ENCODE results near the gene ETS1. TPM values are rescaled to one million over a fixed set of nuclear protein-coding genes. Genes with fewer than 3 reads are reported as not detected.

Gene ETS1
- polyA plus RNA-seq, 1 donor from 2014 or later = 0.42 TPM

DNA sequence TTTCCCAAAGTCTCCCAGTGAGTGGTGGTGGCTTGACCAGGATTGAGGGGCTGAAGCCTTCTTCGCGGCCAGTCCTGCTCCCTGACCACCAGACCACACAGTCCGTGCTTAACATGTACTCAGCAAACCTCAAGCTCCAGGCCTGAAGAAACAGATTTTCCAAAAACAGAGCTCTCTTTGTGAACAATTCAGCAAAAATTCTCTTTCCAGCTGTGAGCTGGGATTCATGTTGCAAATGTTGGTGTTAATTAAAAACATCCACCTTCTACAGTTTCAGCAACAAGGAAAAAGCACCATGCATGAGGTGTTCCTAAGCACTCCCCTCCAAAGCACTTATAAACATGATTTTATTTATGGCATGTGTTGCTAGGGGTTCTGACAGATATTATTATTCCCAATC is 129.5 kb downstream of the ETS1 start:
- no peak overlapping the region for H3K4me2 ChIP-seq (ENCODE audit: low read length)
- no peaks in the 10 kb centered on the region for H3K27me3 ChIP-seq (ENCODE audit: insufficient read depth, low read depth, low read length)
- no peaks in the 10 kb centered on the region for H4K20me1 ChIP-seq (ENCODE audit: insufficient read depth)
- TF ChIP-seq POLR2AphosphoS5 (IDR thresholded peaks at IDR 0.05) (no peak), RAD21 (conservative IDR thresholded peaks at IDR 0.05) (no peak), SMC3 (conservative IDR thresholded peaks at IDR 0.05; ENCODE audit: poor library complexity) (no peak), TAF1 (IDR thresholded peaks at IDR 0.05; ENCODE audit: low read depth) (no peak), EP300 (conservative IDR thresholded peaks at IDR 0.05; ENCODE audit: poor library complexity, severe bottlenecking) (no peak), EZH2 (IDR thresholded peaks at IDR 0.05; ENCODE audit: borderline replicate concordance, insufficient read depth, low read length, poor library complexity, severe bottlenecking) (no peak)
- TF ChIP-seq, protein P1, sequence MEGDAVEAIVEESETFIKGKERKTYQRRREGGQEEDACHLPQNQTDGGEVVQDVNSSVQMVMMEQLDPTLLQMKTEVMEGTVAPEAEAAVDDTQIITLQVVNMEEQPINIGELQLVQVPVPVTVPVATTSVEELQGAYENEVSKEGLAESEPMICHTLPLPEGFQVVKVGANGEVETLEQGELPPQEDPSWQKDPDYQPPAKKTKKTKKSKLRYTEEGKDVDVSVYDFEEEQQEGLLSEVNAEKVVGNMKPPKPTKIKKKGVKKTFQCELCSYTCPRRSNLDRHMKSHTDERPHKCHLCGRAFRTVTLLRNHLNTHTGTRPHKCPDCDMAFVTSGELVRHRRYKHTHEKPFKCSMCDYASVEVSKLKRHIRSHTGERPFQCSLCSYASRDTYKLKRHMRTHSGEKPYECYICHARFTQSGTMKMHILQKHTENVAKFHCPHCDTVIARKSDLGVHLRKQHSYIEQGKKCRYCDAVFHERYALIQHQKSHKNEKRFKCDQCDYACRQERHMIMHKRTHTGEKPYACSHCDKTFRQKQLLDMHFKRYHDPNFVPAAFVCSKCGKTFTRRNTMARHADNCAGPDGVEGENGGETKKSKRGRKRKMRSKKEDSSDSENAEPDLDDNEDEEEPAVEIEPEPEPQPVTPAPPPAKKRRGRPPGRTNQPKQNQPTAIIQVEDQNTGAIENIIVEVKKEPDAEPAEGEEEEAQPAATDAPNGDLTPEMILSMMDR (IDR thresholded peaks at IDR 0.05; ENCODE audit: poor library complexity, severe bottlenecking) = no peak
- TF ChIP-seq, protein P2, sequence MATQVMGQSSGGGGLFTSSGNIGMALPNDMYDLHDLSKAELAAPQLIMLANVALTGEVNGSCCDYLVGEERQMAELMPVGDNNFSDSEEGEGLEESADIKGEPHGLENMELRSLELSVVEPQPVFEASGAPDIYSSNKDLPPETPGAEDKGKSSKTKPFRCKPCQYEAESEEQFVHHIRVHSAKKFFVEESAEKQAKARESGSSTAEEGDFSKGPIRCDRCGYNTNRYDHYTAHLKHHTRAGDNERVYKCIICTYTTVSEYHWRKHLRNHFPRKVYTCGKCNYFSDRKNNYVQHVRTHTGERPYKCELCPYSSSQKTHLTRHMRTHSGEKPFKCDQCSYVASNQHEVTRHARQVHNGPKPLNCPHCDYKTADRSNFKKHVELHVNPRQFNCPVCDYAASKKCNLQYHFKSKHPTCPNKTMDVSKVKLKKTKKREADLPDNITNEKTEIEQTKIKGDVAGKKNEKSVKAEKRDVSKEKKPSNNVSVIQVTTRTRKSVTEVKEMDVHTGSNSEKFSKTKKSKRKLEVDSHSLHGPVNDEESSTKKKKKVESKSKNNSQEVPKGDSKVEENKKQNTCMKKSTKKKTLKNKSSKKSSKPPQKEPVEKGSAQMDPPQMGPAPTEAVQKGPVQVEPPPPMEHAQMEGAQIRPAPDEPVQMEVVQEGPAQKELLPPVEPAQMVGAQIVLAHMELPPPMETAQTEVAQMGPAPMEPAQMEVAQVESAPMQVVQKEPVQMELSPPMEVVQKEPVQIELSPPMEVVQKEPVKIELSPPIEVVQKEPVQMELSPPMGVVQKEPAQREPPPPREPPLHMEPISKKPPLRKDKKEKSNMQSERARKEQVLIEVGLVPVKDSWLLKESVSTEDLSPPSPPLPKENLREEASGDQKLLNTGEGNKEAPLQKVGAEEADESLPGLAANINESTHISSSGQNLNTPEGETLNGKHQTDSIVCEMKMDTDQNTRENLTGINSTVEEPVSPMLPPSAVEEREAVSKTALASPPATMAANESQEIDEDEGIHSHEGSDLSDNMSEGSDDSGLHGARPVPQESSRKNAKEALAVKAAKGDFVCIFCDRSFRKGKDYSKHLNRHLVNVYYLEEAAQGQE (IDR thresholded peaks at IDR 0.05; ENCODE audit: borderline replicate concordance) = no peak
- no peaks in the 10 kb centered on the region for H3K36me3 ChIP-seq (ENCODE audit: insufficient read depth, low read length)
- no peaks in the 10 kb centered on the region for H3F3A ChIP-seq (ENCODE audit: insufficient read depth, low read length, poor library complexity, severe bottlenecking)
- H3K4me3 ChIP-seq (ENCODE audit: low read length) = no peak overlapping the region
- no peak overlapping the region for H3K9ac ChIP-seq (ENCODE audit: low read length)
- no peaks in the 10 kb centered on the region for H3K9me3 ChIP-seq (ENCODE audit: low read length)
- H3K9me2 ChIP-seq (ENCODE audit: insufficient read depth, low read length) = no peaks in the 10 kb centered on the region
- H3K79me2 ChIP-seq (replicated peaks; ENCODE audit: insufficient read depth, low read length) = no peaks in the 10 kb centered on the region
- no peak overlapping the region for H2AFZ ChIP-seq (ENCODE audit: low read depth, low read length)
- no peak overlapping the region for H3K27ac ChIP-seq (ENCODE audit: low read length)

DNA sequence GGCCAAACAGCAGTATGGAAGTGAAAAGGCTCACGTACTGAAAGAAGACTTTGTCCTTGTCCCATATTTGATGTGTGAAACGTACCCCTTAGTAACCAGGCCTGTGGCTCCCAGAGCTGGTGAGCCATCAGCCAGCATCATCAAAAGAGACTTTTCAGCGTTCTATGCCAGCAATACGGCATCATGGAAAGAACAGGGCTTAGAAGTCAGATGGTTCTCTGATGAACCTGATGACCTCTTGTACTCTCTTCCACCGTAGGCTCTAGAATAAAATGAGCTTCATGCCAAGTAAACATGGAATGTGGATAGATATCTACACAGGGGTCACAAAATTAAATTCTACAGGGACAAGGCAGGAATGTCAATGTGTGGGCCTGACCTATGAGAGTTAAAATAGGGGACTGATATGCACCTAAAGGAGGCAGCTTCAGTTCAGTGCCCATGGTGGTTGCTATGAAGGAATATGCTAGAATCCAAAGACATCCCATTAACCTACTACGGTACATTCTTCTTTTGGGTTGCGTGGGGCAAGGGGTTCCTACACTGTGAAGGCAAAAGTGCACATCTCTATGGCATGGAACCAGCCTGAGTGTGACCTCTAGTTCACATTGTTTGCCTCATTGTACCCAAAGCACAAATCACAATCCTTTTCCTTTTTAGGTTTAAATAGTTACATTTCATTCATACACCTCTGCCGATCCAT is 130.6 kb downstream of the ETS1 start:
- Histone ChIP-seq H3K27me3 (ENCODE audit: insufficient read depth, low read depth, low read length) (no peaks in the 10 kb centered on the region), H4K20me1 (ENCODE audit: insufficient read depth) (no peaks in the 10 kb centered on the region), H3F3A (ENCODE audit: insufficient read depth, low read length, poor library complexity, severe bottlenecking) (no peaks in the 10 kb centered on the region), H3K79me2 (replicated peaks; ENCODE audit: insufficient read depth, low read length) (no peaks in the 10 kb centered on the region), H3K27ac (ENCODE audit: low read length) (no peak overlapping the region), H3K4me2 (ENCODE audit: low read length) (no peak overlapping the region), H2AFZ (ENCODE audit: low read depth, low read length) (no peak overlapping the region), H3K9ac (ENCODE audit: low read length) (no peak overlapping the region), H3K4me3 (ENCODE audit: low read length) (no peak overlapping the region), H3K9me3 (ENCODE audit: low read length) (no peaks in the 10 kb centered on the region), H3K9me2 (ENCODE audit: insufficient read depth, low read length) (no peaks in the 10 kb centered on the region), H3K36me3 (ENCODE audit: insufficient read depth, low read length) (no peaks in the 10 kb centered on the region)
- TF ChIP-seq POLR2AphosphoS5 (IDR thresholded peaks at IDR 0.05) (no peak), MXI1 (conservative IDR thresholded peaks at IDR 0.05; ENCODE audit: poor library complexity, severe bottlenecking) (no peak), RAD21 (conservative IDR thresholded peaks at IDR 0.05) (no peak), EP300 (conservative IDR thresholded peaks at IDR 0.05; ENCODE audit: poor library complexity, severe bottlenecking) (no peak), EZH2 (IDR thresholded peaks at IDR 0.05; ENCODE audit: borderline replicate concordance, insufficient read depth, low read length, poor library complexity, severe bottlenecking) (no peak), TAF1 (IDR thresholded peaks at IDR 0.05; ENCODE audit: low read depth) (no peak), SMC3 (conservative IDR thresholded peaks at IDR 0.05; ENCODE audit: poor library complexity) (no peak)
- TF ChIP-seq, protein P1 (IDR thresholded peaks at IDR 0.05; ENCODE audit: poor library complexity, severe bottlenecking) = no peak
- TF ChIP-seq, protein P2 (IDR thresholded peaks at IDR 0.05; ENCODE audit: borderline replicate concordance) = no peak
